Transverse colon (tissue), 4 donors: ENCODE measurements around the gene CTSL.

Experiments
- POLR2A ChIP-seq: fragments of 450-650 bp; IDR thresholded peaks from one replicate; pipeline ENCODE4 v1.6.1; 2016; ENCODE audit warnings: antibody characterized with exemption, mild to moderate bottlenecking, moderate library complexity
- POLR2AphosphoS5 ChIP-seq, 3 donors: sonication (generic); formaldehyde crosslinking; IDR thresholded peaks; one replicate each; pipeline ENCODE4 v1.6.1; 2016; ENCODE audit warnings: antibody characterized with exemption in 3 of 3
- TF ChIP-seq, protein P1 (sequence below), 5 experiments: fragments of 200-600 bp in 3 of 5; fragments of 450-650 bp in 2 of 5; sonication (generic) in 3 of 5; IDR thresholded peaks; 1 replicate in 2 of 5; 2 replicates in 3 of 5; pipeline ENCODE4 v1.5.1; 2016 to 2017; ENCODE audit warnings: antibody characterized with exemption in 5 of 5, inconsistent platforms in 3 of 5, mild to moderate bottlenecking in 2 of 5, moderate library complexity in 1 of 5

- TF ChIP-seq, protein P1, sequence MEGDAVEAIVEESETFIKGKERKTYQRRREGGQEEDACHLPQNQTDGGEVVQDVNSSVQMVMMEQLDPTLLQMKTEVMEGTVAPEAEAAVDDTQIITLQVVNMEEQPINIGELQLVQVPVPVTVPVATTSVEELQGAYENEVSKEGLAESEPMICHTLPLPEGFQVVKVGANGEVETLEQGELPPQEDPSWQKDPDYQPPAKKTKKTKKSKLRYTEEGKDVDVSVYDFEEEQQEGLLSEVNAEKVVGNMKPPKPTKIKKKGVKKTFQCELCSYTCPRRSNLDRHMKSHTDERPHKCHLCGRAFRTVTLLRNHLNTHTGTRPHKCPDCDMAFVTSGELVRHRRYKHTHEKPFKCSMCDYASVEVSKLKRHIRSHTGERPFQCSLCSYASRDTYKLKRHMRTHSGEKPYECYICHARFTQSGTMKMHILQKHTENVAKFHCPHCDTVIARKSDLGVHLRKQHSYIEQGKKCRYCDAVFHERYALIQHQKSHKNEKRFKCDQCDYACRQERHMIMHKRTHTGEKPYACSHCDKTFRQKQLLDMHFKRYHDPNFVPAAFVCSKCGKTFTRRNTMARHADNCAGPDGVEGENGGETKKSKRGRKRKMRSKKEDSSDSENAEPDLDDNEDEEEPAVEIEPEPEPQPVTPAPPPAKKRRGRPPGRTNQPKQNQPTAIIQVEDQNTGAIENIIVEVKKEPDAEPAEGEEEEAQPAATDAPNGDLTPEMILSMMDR (IDR thresholded peaks at IDR 0.05): no peak
- TF ChIP-seq POLR2A: no peak
- peak; percentile 66 to 79 (median 70) for TF ChIP-seq POLR2AphosphoS5 (IDR thresholded peaks at IDR 0.05)
Observed at GRCh38 chr9:87714819-87715218, 11.1 kb upstream of the CTSL start.
